NCI-H1048 (cell line): ENCODE measurements around the gene ATP4A.
A peak's percentile ranks its signal among the peaks of the same experiment; 100 is the strongest.

Source experiments
- DNase-seq: peaks from one replicate; lab custom pipeline; 2025; lab: John Stamatoyannopoulos, UW

The ATP4A gene

GRCh38 chr19:35565016-35565856 lies 1.8 kb upstream of the ATP4A start:
- DNase-seq, result no peak

GRCh38 chr19:35562776-35563175 lies 682 bp downstream of the ATP4A start:
- no peak for DNase-seq

- no peak for DNase-seq
These were observed 1.1 kb downstream of the ATP4A start for GRCh38 chr19:35562336-35562735.

GRCh38 chr19:35561436-35561835 lies 2.0 kb downstream of the ATP4A start:
- DNase-seq, result no peak

DNA sequence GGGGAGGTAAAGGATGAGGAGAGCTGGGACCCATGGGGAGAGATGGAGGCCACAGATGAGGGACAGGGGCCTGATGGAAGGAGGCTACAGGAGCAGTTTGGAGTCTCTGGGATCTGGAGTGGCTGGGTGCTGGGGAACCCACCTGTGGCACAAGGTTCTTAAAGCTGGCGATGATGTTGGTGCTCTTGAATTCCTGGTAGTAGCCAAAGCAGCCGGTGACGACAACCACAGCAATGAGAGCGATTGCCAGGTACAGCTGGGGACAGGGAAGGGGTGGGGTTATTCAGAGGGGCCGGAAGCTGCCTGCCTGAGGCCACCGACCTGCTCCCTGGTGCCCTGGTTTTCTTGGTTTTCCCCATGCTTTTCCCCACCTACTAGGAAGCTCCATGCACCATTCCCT lies 2.8 kb downstream of the ATP4A start:
- DNase-seq, result no peak

- no peak for DNase-seq
These were observed 3.2 kb downstream of the ATP4A start for GRCh38 chr19:35560271-35560670.

GRCh38 chr19:35559781-35560180 lies 3.7 kb downstream of the ATP4A start:
- no peak for DNase-seq

- DNase-seq, result no peak
These were observed 4.2 kb downstream of the ATP4A start for GRCh38 chr19:35559281-35559659.

GRCh38 chr19:35558400-35559280 lies 4.8 kb downstream of the ATP4A start:
- no peak for DNase-seq

- DNase-seq, result peak; percentile 46
These were observed 5.7 kb downstream of the ATP4A start for GRCh38 chr19:35557539-35558399.

DNA sequence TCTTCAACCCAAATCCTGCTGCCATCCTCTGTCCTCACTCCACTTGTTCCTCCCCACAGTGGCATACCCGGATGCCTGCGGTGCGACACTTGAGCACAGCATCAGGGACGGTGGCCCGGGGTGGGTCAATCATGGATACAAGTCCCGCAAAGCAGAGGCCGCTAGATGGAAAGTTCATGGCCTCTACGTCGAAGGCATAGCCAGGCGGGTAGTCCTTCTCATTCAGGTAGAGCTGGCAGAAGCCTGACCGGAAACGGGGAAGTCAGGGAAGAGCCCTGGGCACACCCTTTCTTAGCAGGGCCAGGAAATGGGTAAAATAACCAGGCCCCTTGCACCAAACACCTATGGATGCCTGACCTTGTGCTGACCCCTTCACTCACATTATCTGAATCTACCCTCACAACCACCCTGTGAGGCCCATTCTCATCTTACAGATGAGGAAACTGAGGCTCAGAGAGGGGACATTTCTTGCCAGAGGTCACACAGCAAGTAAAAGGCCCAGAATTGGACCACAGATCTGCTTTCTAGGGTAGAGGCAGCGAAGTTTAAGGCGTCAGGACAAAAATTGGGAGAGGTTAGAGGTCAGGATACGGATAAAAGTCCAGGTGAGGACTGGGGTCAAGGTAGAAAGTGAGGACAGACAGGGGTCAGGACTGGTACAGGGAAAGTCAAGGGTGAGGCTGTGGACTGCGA lies 6.5 kb downstream of the ATP4A start:
- DNase-seq, result no peak

- no peak for DNase-seq
These were observed 7.3 kb downstream of the ATP4A start for GRCh38 chr19:35556025-35556590.

DNA sequence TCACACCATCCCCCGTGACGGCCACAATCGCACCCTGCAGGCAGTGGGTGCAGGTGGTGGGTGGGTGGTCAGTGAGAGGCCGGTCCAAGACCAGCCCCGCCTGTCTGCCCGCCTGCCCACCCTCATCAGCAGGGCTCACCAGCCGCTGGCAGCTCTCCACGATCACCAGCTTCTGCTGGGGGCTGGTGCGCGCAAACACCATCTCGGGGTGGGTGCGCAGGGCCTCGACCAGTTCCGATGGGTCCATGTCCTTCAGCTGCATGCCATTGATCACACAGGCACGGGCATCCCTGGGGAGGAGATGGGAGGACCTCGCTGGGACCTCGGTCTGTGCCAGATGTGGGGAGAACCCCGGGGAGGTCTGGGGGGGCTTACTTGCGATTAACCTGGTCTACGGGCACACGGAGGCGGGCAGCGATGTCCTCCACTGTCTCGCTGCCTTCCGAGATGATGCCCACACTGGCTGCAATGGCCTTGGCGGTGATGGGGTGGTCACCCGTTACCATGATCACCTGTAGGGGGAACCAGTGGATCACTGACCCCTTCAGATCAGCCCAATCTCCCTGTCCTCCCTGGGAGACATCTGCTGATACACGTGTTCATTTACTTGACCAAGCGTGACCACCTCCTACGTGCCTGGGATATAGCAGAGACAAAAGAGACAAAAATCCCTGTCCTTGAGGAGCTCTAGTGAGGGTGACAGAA lies 8.0 kb downstream of the ATP4A start:
- DNase-seq, result no peak

GRCh38 chr19:35554076-35554475 lies 9.4 kb downstream of the ATP4A start:
- no peak for DNase-seq

DNA sequence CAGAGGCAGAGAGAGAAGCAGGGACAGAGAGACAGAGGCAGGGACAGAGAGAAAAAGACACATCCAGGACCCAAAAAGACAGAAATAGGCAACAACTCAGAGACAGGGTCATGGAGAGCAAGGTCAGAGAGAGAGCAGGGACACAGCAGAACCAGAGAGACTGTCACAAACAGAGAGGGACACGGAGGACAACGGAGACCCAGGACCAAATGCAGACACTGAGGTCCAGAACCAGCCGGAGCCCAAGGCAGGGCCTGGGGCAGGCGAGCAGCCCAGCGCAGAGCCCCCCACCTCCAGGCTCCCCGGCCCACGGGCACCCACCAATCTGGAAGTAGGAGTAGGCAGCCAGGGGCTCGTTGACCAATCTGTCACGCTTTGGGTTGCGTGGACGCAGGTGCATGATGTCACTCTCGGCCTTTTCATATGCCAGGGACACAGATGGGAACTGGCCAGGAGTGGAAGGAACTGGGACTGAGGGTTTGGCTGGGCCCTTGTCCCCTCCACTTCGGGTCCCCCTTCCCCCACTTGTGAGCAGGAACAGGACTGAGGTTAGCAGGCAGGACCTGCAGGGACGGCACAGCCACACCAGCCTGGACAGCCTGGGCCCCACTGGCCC lies 10.0 kb downstream of the ATP4A start:
- DNase-seq, result no peak

- no peak for DNase-seq
These were observed 10.7 kb downstream of the ATP4A start for GRCh38 chr19:35552534-35553384.

GRCh38 chr19:35551091-35551810 lies 12.2 kb downstream of the ATP4A start:
- no peak for DNase-seq

DNA sequence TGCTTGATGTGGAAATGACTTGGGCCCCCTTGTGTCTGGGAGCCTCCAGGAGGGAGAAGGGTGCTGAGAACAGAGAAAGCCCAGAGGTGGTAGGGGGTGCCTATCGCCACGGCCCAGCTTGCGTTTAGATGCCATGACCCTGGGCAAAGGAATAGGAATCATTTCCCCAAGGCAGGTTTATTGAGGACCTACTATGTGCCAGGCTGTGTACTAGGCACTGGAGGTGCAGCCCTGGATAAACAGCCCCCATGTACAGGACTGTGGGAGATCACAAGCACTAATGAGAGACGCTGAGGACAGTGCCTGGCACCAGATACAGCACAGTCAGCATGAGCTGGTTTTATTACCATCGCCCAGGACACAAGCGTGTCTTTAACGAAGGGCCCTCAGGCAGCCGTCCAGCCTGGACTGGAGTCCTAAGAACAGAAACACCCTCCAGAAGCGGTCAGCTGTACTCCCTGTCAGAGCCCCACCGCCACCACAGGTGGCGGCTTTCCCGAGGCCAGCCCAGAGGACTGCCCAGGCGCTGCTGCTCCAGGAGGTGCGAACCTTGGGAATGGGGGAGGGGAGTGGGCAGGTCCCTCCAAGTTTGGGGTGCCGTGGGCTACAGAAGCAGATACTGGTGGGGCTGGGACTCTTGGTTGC lies 13.5 kb downstream of the ATP4A start:
- no peak for DNase-seq
